ENCODE measurements around the gene TMEM252. TPM values are rescaled to one million over a fixed set of nuclear protein-coding genes. Genes with fewer than 3 reads are reported as not detected.

TMEM252 gene
- total RNA-seq, 1 experiment from 2014 or later, result not detected

GRCh38 chr9:68495247-68495646, 45.4 kb downstream of the TMEM252 start:
- peaks cover 37% of the 10 kb centered on the region for H3K27me3 ChIP-seq (replicated peaks; ENCODE audit: insufficient read depth, low read depth, low read length, poor library complexity)
- H3K4me1 ChIP-seq (ENCODE audit: insufficient read depth, low read length, poor library complexity, severe bottlenecking), result no peaks in the 10 kb centered on the region
- ChIA-PET CTCF (no interaction called here), POLR2A (ENCODE audit: low non-redundant PET) (no interaction called here)
- no peak for DNase-seq (ENCODE audit: low spot score)
- BruUV-seq (replicated peaks), result no TSS peak
- H3K9me3 ChIP-seq (ENCODE audit: low read depth, low read length, poor library complexity, severe bottlenecking), result no peaks in the 10 kb centered on the region
- H3K27ac ChIP-seq (ENCODE audit: low read depth, low read length, poor library complexity, severe bottlenecking), result no peak overlapping the region
- intact Hi-C loops (cut with micrococcal nuclease; ENCODE audit: unreplicated experiment), result no loop called here
- H3K36me3 ChIP-seq (ENCODE audit: insufficient read depth, low read length, poor library complexity, severe bottlenecking), result no peaks in the 10 kb centered on the region
- H3K4me3 ChIP-seq (ENCODE audit: low read depth, low read length, poor library complexity, severe bottlenecking), result no peak overlapping the region
- TF ChIP-seq EZH2 (IDR thresholded peaks at IDR 0.05; ENCODE audit: borderline replicate concordance, low read depth, low read length, poor library complexity, severe bottlenecking) (no peak), CTCF (conservative IDR thresholded peaks at IDR 0.05; ENCODE audit: low read depth, low read length) (no peak)

GRCh38 chr9:68493958-68494577, 46.6 kb downstream of the TMEM252 start:
- BruUV-seq (replicated peaks), result no TSS peak
- Histone ChIP-seq H3K27me3 (replicated peaks; ENCODE audit: insufficient read depth, low read depth, low read length, poor library complexity) (peaks cover 37% of the 10 kb centered on the region), H3K9me3 (ENCODE audit: low read depth, low read length, poor library complexity, severe bottlenecking) (no peaks in the 10 kb centered on the region), H3K4me3 (ENCODE audit: low read depth, low read length, poor library complexity, severe bottlenecking) (no peak overlapping the region), H3K36me3 (ENCODE audit: insufficient read depth, low read length, poor library complexity, severe bottlenecking) (no peaks in the 10 kb centered on the region), H3K4me1 (ENCODE audit: insufficient read depth, low read length, poor library complexity, severe bottlenecking) (no peaks in the 10 kb centered on the region), H3K27ac (ENCODE audit: low read depth, low read length, poor library complexity, severe bottlenecking) (no peak overlapping the region)
- intact Hi-C loops (cut with micrococcal nuclease; ENCODE audit: unreplicated experiment), result no loop called here
- ChIA-PET POLR2A (ENCODE audit: low non-redundant PET) (no interaction called here), CTCF (no interaction called here)
- no peak for DNase-seq (ENCODE audit: low spot score)
- TF ChIP-seq CTCF (conservative IDR thresholded peaks at IDR 0.05; ENCODE audit: low read depth, low read length) (no peak), EZH2 (IDR thresholded peaks at IDR 0.05; ENCODE audit: borderline replicate concordance, low read depth, low read length, poor library complexity, severe bottlenecking) (no peak)

- ChIA-PET CTCF (no interaction called here), POLR2A (ENCODE audit: low non-redundant PET) (no interaction called here)
- no TSS peak for BruUV-seq (replicated peaks)
- intact Hi-C loops (cut with micrococcal nuclease; ENCODE audit: unreplicated experiment), result no loop called here
- Histone ChIP-seq H3K4me3 (ENCODE audit: low read depth, low read length, poor library complexity, severe bottlenecking) (no peak overlapping the region), H3K36me3 (ENCODE audit: insufficient read depth, low read length, poor library complexity, severe bottlenecking) (no peaks in the 10 kb centered on the region), H3K9me3 (ENCODE audit: low read depth, low read length, poor library complexity, severe bottlenecking) (no peaks in the 10 kb centered on the region), H3K27ac (ENCODE audit: low read depth, low read length, poor library complexity, severe bottlenecking) (no peak overlapping the region), H3K27me3 (replicated peaks; ENCODE audit: insufficient read depth, low read depth, low read length, poor library complexity) (peaks cover 37% of the 10 kb centered on the region), H3K4me1 (ENCODE audit: insufficient read depth, low read length, poor library complexity, severe bottlenecking) (no peaks in the 10 kb centered on the region)
- no peak for DNase-seq (ENCODE audit: low spot score)
- TF ChIP-seq EZH2 (IDR thresholded peaks at IDR 0.05; ENCODE audit: borderline replicate concordance, low read depth, low read length, poor library complexity, severe bottlenecking) (no peak), CTCF (conservative IDR thresholded peaks at IDR 0.05; ENCODE audit: low read depth, low read length) (no peak)
Observed at GRCh38 chr9:68493541-68493940, 47.1 kb downstream of the TMEM252 start.

All from A673 (cell line).